Keratinocyte (primary cell): ENCODE measurements around the gene CLIC3.

Source experiments
- CTCF ChIP-seq, 3 experiments: IDR thresholded peaks in 1 of 3; conservative IDR thresholded peaks in 1 of 3; optimal IDR thresholded peaks in 1 of 3; 2 replicates in 2 of 3; 3 replicates in 1 of 3; pipeline versions ENCODE3 to v1.5.1; 2011; ENCODE audit warnings: low read length in 3 of 3, mild to moderate bottlenecking in 3 of 3, moderate library complexity in 2 of 3, control low read depth in 1 of 3, inconsistent platforms in 1 of 3; ENCODE audit not compliant: insufficient read depth in 2 of 3; ENCODE audit errors: extremely low read depth in 1 of 3
- EZH2 ChIP-seq: IDR thresholded peaks from one replicate; pipeline ENCODE4 v1.6.1; 2012; ENCODE audit warnings: inconsistent platforms, mild to moderate bottlenecking, low read length, moderate library complexity

GRCh38 chr9:137034709-137035506, 38.5 kb upstream of the CLIC3 start:
- TF ChIP-seq CTCF (optimal IDR thresholded peaks at IDR 0.05 in 1 of 3, IDR thresholded peaks at IDR 0.05 in 1 of 3, conservative IDR thresholded peaks at IDR 0.05 in 1 of 3; ENCODE audit: extremely low read depth in 1 of 3, insufficient read depth in 2 of 3, low read length in 3 of 3) (peak; percentile 92 to 97 (median 96)), EZH2 (peak; percentile 31)
